GM12801 (cell line): Measurements from ENCODE around the gene DNMT3L.

ENCODE experiments used
- CTCF ChIP-seq: IDR thresholded peaks from one replicate; pipeline ENCODE4 v1.5.1; 2011; ENCODE audit warnings: control low read depth; ENCODE audit not compliant: insufficient read length; ENCODE audit errors: extremely low read depth

DNMT3L gene

GRCh38 chr21:44297525-44298290, 36.0 kb upstream of the DNMT3L start:
- TF ChIP-seq CTCF = no peak

DNA sequence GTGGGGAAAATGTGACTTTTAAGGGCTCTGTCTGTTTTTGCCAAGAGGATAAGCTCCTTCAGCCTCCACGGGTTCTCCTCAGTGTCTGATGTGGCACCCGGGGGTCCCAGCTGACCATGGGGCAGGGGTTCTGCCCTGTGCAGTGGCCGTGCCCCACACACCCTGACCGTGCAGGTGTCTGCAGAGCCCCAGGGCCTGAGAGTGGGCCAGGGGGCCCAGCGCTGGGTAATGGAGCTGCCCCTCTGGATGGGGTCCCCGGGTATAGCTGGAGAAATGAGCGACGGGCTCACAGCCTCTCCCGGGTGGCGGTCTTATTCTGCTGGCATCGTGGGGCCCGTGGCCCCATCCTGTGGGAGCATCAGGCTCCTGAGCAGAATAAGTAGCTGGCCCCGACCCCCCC, 35.2 kb upstream of the DNMT3L start:
- TF ChIP-seq CTCF = no peak

GRCh38 chr21:44296103-44296519, 34.4 kb upstream of the DNMT3L start:
- no peak for TF ChIP-seq CTCF

DNA sequence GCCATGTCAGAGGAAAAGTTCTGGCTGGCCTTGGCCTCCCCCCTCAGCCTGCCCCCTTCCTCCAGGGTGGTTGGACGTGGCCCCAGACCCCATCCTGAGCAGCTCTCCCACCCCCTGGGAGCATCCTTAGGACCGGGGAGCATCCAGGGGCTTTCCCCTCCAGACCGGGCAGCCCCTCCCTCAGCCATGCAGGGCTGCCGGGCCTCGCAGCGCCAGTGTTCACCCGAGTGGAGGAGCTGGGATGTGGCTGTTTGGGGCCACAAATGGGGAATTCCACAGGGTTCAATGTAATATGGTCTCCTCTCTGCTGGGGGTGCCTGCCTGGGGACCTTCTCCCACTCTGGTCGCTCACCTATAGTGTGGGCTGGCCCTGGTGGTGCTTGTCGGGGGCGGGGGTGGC, 33.9 kb upstream of the DNMT3L start:
- no peak for TF ChIP-seq CTCF

DNA sequence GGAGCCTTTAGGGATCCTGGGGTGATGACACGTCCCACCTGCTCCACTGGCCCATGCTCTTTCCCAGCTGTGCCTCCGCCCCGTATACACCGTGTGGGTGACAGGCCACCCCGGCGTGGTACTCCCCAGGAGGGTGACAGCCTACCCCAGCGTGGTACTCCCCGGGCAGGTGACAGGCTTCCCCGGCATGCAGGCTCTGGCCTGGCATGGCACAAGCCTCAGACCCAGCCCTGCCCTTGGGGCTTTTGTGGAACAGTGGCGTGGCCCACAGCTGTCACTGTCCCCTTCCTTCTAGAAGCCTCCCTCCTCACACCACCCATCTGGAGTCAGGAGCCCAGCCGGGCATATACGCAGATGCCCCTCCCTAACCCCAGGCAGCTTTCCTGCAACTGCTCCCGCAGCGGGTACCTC, 33.5 kb upstream of the DNMT3L start:
- TF ChIP-seq CTCF = no peak

- TF ChIP-seq CTCF = no peak
These were observed 32.9 kb upstream of the DNMT3L start for GRCh38 chr21:44294391-44295162.

GRCh38 chr21:44293551-44294231, 32.0 kb upstream of the DNMT3L start:
- no peak for TF ChIP-seq CTCF
